Measurements from ENCODE around the gene SUSD1. TPM values are rescaled to one million over a fixed set of nuclear protein-coding genes. Genes with fewer than 3 reads are reported as not detected.
"Not testable (repeated sequence)": the region's sequence is repeated elsewhere in the genome, so short reads cannot be mapped to it uniquely, and the experiment has no call there.

SUSD1 gene
- total RNA-seq, 1 donor from 2014 or later, result 33.8 TPM

DNA sequence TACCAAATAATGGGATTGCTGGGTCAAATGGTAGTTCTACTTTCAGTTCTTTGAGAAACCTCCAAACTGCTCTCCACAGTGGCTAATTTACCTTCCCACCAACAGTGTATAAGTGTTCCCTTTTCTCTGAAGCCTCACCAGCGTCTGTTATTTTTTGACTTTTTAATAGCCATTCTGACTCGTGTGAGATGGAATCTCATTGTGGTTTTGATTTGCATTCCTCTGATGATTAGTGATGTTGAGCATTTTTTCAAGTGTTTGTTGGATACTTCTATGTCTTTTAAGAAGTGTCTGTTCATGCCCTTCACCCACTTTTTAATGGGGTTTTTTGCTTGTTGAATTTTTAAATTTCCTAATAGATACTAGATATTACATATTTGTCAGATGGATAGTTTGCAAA lies 28.4 kb upstream of the SUSD1 start:
- TF ChIP-seq, protein P1, sequence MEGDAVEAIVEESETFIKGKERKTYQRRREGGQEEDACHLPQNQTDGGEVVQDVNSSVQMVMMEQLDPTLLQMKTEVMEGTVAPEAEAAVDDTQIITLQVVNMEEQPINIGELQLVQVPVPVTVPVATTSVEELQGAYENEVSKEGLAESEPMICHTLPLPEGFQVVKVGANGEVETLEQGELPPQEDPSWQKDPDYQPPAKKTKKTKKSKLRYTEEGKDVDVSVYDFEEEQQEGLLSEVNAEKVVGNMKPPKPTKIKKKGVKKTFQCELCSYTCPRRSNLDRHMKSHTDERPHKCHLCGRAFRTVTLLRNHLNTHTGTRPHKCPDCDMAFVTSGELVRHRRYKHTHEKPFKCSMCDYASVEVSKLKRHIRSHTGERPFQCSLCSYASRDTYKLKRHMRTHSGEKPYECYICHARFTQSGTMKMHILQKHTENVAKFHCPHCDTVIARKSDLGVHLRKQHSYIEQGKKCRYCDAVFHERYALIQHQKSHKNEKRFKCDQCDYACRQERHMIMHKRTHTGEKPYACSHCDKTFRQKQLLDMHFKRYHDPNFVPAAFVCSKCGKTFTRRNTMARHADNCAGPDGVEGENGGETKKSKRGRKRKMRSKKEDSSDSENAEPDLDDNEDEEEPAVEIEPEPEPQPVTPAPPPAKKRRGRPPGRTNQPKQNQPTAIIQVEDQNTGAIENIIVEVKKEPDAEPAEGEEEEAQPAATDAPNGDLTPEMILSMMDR (IDR thresholded peaks at IDR 0.05; ENCODE audit: insufficient read depth, low read length, poor library complexity, severe bottlenecking), result no peak
- Histone ChIP-seq H3K4me3 (ENCODE audit: low read depth, low read length) (no peak overlapping the region), H3K36me3 (ENCODE audit: control insufficient read depth, insufficient read depth, low read length) (no peaks in the 10 kb centered on the region), H3K27me3 (ENCODE audit: control insufficient read depth, insufficient read depth, low read length) (no peaks in the 10 kb centered on the region)
- DNase-seq (ENCODE audit: low read depth), result no peak

DNA sequence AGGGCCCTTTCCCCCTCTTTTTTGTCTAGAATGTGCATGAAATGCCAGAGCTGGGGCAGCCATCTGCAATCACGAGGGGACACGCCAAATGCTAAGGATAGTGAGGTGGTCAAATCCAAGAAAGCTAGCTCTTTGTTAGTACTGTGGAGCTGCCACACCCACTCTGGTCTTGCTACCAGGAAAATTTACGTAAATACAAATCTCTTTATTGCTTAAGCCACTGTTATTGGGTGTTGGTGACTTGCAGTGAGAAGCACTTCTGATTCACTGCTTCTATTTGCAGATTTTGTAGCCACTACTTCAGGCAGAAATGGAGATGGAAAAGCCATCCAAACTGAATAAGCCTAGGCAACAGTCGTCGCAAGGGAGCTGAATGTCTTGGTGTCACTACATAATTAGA lies 25.6 kb upstream of the SUSD1 start:
- H3K27me3 ChIP-seq (ENCODE audit: control insufficient read depth, insufficient read depth, low read length), result no peaks in the 10 kb centered on the region
- no peak for DNase-seq (ENCODE audit: low read depth)
- H3K36me3 ChIP-seq (ENCODE audit: control insufficient read depth, insufficient read depth, low read length), result no peaks in the 10 kb centered on the region
- TF ChIP-seq, protein P1 (IDR thresholded peaks at IDR 0.05; ENCODE audit: insufficient read depth, low read length, poor library complexity, severe bottlenecking), result no peak
- H3K4me3 ChIP-seq (ENCODE audit: low read depth, low read length), result no peak overlapping the region

DNA sequence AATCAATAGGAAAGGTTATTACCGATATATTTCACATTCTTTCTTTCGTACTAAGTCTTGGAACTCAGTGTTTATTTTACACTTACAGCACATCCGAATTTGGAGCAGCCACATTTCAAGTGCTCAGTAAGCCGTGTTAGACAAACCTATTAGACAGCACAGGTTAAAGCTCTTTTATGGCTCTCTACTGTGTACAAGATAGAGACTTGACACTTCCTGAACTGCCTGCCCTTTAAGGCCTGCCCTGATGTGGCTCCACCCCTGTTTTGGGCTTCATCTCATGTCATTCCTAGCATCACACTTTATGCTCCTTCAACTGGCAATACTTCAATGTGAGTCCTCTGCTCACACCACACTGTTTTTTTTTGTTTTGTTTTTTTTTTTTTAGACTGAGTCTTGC lies 23.5 kb upstream of the SUSD1 start:
- Histone ChIP-seq H3K27me3 (ENCODE audit: control insufficient read depth, insufficient read depth, low read length) (no peaks in the 10 kb centered on the region), H3K4me3 (ENCODE audit: low read depth, low read length) (no peak overlapping the region), H3K36me3 (ENCODE audit: control insufficient read depth, insufficient read depth, low read length) (no peaks in the 10 kb centered on the region)
- no peak for DNase-seq (ENCODE audit: low read depth)
- TF ChIP-seq, protein P1 (IDR thresholded peaks at IDR 0.05; ENCODE audit: insufficient read depth, low read length, poor library complexity, severe bottlenecking), result no peak

DNA sequence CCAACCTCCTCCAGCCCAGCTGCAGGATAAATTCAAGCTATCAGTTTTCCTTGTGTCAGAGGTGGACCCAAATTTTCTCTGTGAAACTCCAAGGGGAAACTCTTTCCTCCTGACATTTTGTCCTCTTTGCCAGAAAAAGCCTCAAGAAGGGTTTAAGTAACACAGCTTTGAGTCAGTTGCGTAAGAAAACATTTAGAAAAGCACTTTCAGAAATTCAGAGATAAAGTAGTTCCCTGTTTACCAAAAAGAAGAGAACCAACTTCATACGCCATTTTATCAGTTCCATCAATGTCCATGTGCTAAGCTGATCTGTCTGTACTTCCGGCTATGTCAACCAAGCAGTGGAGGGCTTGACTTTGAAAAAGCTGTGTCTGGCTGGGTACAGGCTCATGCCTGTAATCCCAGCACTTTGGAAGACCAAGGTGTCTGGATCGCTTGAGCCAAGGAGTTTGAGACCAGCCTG lies 19.9 kb upstream of the SUSD1 start:
- no peak for DNase-seq (ENCODE audit: low read depth)
- TF ChIP-seq, protein P1 (IDR thresholded peaks at IDR 0.05; ENCODE audit: insufficient read depth, low read length, poor library complexity, severe bottlenecking), result no peak
- no peaks in the 10 kb centered on the region for H3K27me3 ChIP-seq (ENCODE audit: control insufficient read depth, insufficient read depth, low read length)
- no peak overlapping the region for H3K4me3 ChIP-seq (ENCODE audit: low read depth, low read length)
- no peaks in the 10 kb centered on the region for H3K36me3 ChIP-seq (ENCODE audit: control insufficient read depth, insufficient read depth, low read length)

DNA sequence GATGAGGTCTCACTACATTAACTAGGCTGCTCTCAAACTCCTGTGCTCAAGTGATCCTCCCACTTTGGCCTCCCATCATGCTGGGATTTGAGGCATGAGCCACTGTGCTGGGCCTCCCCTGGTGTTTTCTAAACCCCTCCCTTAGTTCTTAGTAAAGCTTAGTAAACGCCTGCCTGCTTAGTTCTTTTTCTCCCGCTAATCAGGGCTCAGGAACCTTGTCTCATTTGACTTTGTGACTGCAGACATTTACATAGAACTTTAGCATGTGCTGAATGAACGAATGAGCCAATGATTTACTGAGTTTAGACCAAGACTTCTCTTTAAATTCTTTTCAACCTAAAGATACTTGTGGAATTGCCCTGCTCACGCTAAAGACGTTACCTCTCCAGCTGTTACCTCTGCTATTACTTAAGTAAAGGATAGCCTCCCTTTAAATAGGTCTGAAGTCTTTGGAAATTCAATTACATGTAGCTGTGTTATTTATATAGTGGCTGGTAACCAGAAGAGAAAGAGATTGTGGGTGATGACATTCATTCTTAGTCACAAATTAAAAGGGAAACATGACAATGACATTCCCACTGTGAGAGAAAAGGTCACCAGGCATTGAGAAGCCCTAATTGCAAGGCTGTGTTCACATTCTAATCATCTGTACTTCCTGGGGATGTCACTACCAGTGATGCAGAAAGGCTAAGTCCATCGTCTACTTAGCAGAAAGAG lies 18.6 kb upstream of the SUSD1 start:
- TF ChIP-seq, protein P1 (IDR thresholded peaks at IDR 0.05; ENCODE audit: insufficient read depth, low read length, poor library complexity, severe bottlenecking), result no peak
- H3K4me3 ChIP-seq (ENCODE audit: low read depth, low read length), result no peak overlapping the region
- no peaks in the 10 kb centered on the region for H3K27me3 ChIP-seq (ENCODE audit: control insufficient read depth, insufficient read depth, low read length)
- no peak for DNase-seq (ENCODE audit: low read depth)
- H3K36me3 ChIP-seq (ENCODE audit: control insufficient read depth, insufficient read depth, low read length), result no peaks in the 10 kb centered on the region

DNA sequence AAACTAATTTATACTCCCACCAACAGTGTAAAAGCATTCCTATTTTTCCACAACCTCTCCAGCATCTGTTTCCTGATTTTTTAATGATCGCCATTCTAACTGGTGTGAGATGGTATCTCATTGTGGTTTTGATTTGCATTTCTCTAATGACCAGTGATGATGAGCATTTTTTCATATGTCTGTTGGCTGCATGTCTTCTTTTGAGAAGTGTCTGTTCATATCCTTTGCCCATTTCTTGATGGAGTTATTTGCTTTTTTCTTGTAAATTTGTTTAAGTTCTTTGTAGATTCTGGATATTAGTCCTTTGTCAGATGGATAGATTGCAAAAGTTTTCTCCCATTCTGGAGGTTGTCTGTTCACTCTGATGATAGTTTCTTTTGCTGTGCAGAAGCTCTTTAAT lies 15.2 kb upstream of the SUSD1 start:
- H3K4me3 ChIP-seq (ENCODE audit: low read depth, low read length); H3K27me3 ChIP-seq (ENCODE audit: control insufficient read depth, insufficient read depth, low read length); DNase-seq (ENCODE audit: low read depth); H3K36me3 ChIP-seq (ENCODE audit: control insufficient read depth, insufficient read depth, low read length): not testable (repeated sequence)
